AG10803 (cell line): Measurements from ENCODE around the gene DAD1.
"Not testable (repeated sequence)": the region's sequence is repeated elsewhere in the genome, so short reads cannot be mapped to it uniquely, and the experiment has no call there.

Experiments used
- DNase-seq: peaks from one replicate; pipeline ENCODE4 v3.0.0; 2010; ENCODE audit warnings: low read depth
- H3K4me3 ChIP-seq: 2 replicates; pipeline ENCODE4 v1.5.1; 2011; ENCODE audit warnings: mild to moderate bottlenecking, low read length, control low read depth
- CTCF ChIP-seq: conservative IDR thresholded peaks from 2 replicates; pipeline ENCODE4 v1.5.1; 2011; ENCODE audit warnings: mild to moderate bottlenecking, low read length, control low read depth, inconsistent platforms

DAD1 gene

GRCh38 chr14:22569106-22569736 is 19.8 kb downstream of the DAD1 start:
- no peak for TF ChIP-seq CTCF
- DNase-seq = no peak
- H3K4me3 ChIP-seq = no peak overlapping the region

- no peak overlapping the region for H3K4me3 ChIP-seq
- TF ChIP-seq CTCF = no peak
- no peak for DNase-seq
Observed at GRCh38 chr14:22567437-22567836, 21.6 kb downstream of the DAD1 start.

GRCh38 chr14:22566845-22567244 is 22.2 kb downstream of the DAD1 start:
- no peak overlapping the region for H3K4me3 ChIP-seq
- TF ChIP-seq CTCF = no peak

GRCh38 chr14:22566266-22566665 is 22.8 kb downstream of the DAD1 start:
- not testable (repeated sequence) for H3K4me3 ChIP-seq, DNase-seq

More at GRCh38 chr14:22566845-22567244, 22.2 kb downstream of the DAD1 start:
- no peak for DNase-seq

GRCh38 chr14:22565391-22565945 is 23.6 kb downstream of the DAD1 start:
- no peak for DNase-seq
- no peak for TF ChIP-seq CTCF
- H3K4me3 ChIP-seq = no peak overlapping the region

- DNase-seq = no peak
- no peak for TF ChIP-seq CTCF
- H3K4me3 ChIP-seq = no peak overlapping the region
Observed at GRCh38 chr14:22564463-22564862, 24.6 kb downstream of the DAD1 start.

GRCh38 chr14:22563987-22564386 is 25.0 kb downstream of the DAD1 start:
- H3K4me3 ChIP-seq = no peak overlapping the region
- DNase-seq = no peak
- no peak for TF ChIP-seq CTCF
